GM19467 (cell line): ENCODE measurements around the gene EIF2B5.
A peak's percentile ranks its signal among the peaks of the same experiment; 100 is the strongest.
"Not testable (repeated sequence)": the region's sequence is repeated elsewhere in the genome, so short reads cannot be mapped to it uniquely, and the experiment has no call there.

Source experiments
- ATAC-seq: cut with Tn5 transposase; IDR thresholded peaks from one replicate; pipeline ENCODE4 v1.9.1; 2021; ENCODE audit warnings: mild to moderate bottlenecking, moderate library complexity; ENCODE audit not compliant: unreplicated experiment

EIF2B5 gene

DNA sequence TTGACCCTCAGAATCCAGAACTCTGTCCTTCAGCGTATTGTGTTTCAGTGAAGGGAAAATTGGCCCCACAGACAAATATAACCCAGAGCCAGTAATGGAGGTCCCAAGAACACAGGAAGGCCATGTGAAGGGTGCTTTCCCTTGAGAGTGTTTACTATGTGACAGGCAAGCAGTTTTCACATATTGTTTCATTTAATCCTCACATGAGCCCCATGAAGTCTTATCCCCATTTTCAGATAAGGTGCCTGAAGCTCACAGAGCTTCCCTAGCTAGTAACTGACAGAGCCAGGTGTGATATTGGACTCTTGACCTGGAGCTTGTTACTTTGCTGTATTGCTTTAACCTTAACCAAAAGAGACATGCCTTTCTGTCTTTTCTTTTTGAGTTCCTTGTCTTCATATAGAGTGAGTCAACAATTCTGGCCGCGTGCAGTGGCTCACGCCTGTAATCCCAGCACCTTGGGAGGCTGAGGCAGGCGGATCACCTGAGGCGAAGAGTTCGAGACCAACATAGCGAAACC is 10.7 kb downstream of the EIF2B5 start:
- ATAC-seq, result no peak

DNA sequence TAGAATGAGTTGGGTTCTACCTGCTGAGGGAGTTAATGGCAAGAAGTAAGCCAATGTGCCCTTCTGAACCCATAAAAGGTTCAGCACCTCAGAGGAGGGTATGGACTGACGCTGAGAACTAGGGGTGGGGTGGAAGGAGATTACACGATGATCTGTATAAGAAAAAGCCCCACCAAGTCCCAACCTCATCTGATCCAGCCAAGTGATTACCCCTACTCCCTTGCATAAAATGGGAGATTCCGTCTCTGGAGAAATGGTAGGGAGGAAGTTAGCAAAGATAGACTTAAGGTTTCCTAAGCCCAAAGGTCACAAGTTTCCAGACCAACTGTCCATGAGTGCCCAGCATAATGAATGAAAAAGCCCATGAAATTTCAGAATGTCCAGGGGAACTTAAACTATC is 12.9 kb downstream of the EIF2B5 start:
- no peak for ATAC-seq

DNA sequence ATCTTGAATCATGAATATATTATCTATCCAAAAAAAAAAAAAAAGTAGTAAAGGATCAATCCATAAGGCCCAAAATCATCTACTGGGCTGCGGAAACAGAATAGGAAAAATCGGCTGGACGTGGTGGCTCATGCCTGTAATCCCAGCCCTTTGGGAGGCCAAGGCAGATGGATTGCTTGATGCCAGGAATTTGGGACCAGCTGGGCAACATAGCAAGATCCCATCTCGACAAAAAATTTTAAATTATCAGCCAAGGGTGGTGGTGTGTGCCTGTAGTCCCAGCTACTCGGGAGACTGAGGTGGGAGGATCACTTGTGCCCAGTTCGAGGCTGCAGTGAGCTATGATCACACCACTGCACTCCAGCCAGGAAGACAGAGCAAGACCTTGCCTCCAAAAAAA is 14.0 kb downstream of the EIF2B5 start:
- no peak for ATAC-seq

DNA sequence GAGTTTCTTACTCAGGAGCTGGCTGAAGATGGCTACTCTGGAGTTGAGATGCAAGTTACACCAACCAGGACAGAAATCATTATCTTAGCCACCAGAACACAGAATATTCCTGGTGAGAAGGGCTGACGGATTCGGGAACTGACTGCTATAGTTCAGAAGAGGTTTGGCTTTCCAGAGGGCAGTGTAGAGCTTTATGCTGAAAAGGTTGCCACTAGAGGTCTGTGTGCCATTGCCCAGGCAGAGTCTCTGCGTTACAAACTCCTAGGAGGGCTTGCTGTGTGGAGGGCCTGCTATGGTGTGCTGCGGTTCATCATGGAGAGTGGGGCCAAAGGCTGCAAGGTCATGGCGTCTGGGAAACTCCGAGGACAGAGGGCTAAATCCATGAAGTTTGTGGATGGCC is 14.6 kb downstream of the EIF2B5 start:
- not testable (repeated sequence) for ATAC-seq

GRCh38 chr3:184154885-184155643 is 19.9 kb downstream of the EIF2B5 start, which contains the start of gene DVL3:
Gene DVL3, plus strand, starts transcription at chr3:184155377. Its CDS starts 259 bp downstream, at chr3:184155636.
- peak; percentile 76 for ATAC-seq

- ATAC-seq, result peak; percentile 29
These were observed 20.7 kb downstream of the EIF2B5 start for GRCh38 chr3:184155644-184156521.

- ATAC-seq, result no peak
These were observed 21.4 kb downstream of the EIF2B5 start for GRCh38 chr3:184156522-184156955.

DNA sequence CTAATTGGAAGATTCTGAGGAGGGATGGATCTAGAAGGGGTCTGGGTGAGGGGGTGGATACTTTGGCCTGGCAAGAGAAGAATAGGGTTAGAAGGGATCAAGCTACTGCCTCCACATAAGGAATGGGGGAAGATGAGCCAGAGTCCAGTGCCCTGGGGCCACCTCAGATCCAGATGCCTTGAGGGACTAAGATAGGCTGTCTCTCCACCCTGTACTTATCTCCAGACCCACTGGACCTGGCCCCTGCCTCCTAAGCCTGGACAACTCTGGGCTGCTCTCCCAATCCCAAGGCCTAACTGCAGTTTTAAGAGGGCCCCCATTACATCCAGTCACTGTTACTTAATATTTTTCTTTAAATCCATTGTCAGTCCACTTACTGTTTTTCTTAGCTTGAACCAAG is 22.0 kb downstream of the EIF2B5 start:
- no peak for ATAC-seq

GRCh38 chr3:184158404-184158803 is 23.2 kb downstream of the EIF2B5 start:
- no peak for ATAC-seq

DNA sequence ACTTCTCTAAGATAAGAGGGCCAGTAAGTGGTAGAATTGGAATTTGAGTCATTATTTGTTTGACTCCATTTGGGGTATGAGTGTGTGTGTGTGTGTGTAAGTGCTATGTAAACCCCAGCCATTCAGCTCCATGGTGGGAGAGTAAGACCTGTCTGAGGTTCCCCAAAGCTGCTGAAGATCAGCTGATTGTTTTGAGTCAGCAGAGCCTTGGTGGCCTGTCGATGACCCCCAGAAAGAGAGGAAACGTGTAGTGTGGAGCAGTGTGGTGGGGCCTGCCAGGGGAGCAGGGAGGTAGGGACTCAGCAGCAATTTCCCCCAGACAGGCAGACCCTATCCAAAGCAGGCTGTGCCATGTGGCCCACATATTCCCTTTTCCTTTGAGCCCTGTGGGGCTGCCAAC is 25.3 kb downstream of the EIF2B5 start:
- no peak for ATAC-seq

DNA sequence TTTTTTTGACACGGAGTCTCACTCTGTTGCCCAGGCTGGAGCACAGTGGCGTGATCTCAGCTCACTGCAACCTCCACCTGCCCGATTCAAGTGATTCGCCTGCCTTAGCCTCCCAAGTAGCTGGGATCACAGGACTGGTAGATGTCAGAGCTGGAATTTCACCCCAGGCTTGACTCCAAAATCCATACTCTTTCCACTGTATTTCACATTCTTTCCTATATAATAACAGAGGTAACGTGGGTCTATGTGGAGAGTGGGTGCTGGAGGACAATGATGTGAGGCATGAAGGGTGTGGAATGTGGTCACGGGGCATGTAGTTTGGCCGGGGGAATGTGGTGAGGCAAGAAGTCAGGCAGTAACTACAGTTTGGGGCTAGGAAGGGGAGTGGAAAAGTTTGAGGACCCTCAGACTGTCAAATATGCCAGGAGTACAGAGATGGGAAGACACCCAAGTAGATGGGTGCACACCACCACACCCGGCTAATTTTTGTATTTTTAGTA is 27.5 kb downstream of the EIF2B5 start:
- ATAC-seq, result not testable (repeated sequence)

- ATAC-seq, result no peak
These were observed 29.6 kb downstream of the EIF2B5 start for GRCh38 chr3:184164648-184165330.

- ATAC-seq, result no peak
These were observed 30.4 kb downstream of the EIF2B5 start for GRCh38 chr3:184165543-184165942.

DNA sequence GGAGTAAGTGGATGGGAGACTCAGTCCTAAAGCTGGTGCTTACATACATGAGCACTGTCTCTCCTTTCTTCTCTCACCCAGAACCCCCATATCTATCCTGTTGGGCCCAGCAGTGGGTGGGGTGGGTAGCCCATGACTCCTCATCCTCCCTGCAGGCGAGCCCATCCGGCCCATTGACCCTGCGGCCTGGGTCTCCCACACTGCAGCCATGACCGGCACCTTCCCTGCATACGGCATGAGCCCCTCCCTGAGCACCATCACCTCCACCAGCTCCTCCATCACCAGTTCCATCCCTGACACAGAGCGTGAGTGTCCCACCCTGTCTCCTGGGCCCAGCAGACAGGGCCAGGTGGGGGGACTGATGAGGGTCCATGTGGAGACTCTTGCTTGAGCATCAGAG is 31.5 kb downstream of the EIF2B5 start:
- ATAC-seq, result no peak

DNA sequence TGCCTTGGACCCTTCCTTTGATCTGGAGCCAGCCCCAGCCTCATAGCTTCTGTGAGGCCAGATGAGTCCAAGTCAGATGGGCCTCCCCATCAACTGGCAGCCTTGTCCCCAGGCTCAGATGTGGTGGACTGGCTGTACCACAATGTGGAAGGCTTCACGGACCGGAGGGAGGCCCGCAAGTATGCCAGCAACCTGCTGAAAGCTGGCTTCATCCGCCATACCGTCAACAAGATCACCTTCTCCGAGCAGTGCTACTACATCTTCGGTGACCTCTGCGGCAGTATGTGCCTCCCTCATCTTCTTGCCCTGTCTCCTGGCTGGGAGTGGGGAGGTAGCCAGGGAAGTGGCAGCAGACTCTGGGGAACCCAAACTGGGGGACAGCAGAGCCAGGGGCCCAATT is 32.6 kb downstream of the EIF2B5 start:
- ATAC-seq, result no peak

GRCh38 chr3:184168363-184169120 is 33.4 kb downstream of the EIF2B5 start:
- no peak for ATAC-seq

DNA sequence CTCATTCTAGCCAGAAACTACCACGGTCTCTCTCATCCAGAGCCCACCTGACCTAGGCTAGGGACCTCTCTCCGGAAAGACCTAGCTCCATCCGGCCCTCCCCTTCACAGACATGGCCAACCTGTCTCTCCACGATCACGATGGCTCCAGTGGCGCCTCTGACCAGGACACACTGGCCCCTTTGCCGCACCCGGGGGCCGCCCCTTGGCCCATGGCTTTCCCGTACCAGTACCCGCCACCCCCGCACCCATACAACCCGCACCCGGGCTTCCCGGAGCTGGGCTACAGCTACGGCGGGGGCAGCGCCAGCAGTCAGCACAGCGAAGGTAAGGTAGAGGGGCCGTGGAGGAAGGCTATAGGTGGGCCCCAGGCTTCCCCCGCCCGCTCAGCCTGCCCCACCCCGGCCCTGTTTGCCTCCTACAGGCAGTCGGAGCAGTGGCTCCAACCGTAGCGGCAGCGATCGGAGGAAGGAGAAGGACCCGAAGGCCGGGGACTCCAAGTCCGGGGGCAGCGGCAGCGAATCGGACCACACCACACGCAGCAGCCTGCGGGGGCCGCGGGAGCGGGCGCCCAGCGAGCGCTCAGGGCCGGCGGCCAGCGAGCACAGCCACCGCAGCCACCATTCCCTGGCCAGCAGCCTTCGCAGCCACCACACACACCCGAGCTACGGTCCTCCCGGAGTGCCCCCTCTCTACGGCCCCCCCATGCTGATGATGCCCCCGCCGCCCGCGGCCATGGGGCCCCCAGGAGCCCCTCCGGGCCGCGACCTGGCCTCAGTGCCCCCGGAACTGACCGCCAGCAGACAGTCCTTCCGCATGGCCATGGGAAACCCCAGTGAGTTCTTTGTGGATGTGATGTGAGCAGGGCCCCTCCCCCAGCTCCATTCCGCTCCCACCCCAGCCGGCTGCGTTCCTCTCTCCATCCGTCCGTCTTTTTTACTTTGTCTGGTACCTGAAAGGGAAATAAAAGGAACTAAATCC is 35.0 kb downstream of the EIF2B5 start:
- no peak for ATAC-seq

GRCh38 chr3:184171562-184171961 is 36.4 kb downstream of the EIF2B5 start:
- no peak for ATAC-seq
